Fibroblast of villous mesenchyme (primary cell): ENCODE data around the gene EME2. TPM values are rescaled to one million over a fixed set of nuclear protein-coding genes. Genes with fewer than 3 reads are reported as not detected.

Experiments
- DNase-seq: peaks from one replicate; pipeline ENCODE4 v3.0.0-alpha.2; 2010; ENCODE audit warnings: low read depth
- H3K4me3 ChIP-seq: 2 replicates; pipeline ENCODE4 v1.5.1; 2011; ENCODE audit warnings: low read depth, mild to moderate bottlenecking, low read length
- total RNA-seq: library from RNA; depleted of rRNA; stranded (reverse); fragments of >200 nt; gene quantifications from 2 replicates; pipeline ENCODE4 v1.2.3, GENCODE V29; 2012
- TF ChIP-seq, protein P1 (sequence below): IDR thresholded peaks from 2 replicates; pipeline ENCODE4 v1.5.1; 2012; ENCODE audit warnings: low read depth, mild to moderate bottlenecking, low read length; ENCODE audit not compliant: insufficient read depth

The EME2 gene
- total RNA-seq, 1 donor = 15.5 TPM

DNA sequence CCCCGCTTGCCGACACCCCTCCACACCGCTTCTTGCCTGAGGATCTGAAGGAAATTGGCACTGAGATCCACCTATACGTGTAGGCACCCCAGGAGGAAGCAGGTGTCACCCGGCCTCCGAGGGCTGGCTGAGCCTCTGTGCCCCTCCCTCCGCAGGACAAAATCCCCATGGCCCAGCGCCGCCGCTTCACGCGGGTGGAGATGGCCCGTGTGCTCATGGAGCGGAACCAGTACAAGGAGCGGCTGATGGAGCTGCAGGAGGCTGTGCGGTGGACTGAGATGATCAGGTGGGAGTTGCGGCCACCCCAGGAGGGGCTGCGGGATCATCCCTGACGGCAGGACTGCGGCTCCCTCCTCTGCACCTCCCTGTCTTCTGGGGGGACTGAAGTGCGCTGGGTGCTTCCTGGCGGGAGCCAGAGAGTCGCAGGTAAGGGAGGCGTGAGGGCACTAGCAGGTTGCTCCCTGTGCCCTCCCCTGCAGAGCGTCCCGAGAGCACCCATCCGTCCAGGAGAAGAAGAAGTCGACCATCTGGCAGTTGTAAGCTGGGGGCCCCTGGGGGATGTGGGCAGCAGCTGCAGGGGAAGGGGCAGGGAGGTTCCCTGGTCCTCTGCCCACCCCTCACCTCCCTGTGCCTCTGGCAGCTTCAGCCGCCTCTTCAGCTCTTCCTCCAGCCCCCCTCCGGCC lies 10.3 kb upstream of the EME2 start:
- TF ChIP-seq, protein P1, sequence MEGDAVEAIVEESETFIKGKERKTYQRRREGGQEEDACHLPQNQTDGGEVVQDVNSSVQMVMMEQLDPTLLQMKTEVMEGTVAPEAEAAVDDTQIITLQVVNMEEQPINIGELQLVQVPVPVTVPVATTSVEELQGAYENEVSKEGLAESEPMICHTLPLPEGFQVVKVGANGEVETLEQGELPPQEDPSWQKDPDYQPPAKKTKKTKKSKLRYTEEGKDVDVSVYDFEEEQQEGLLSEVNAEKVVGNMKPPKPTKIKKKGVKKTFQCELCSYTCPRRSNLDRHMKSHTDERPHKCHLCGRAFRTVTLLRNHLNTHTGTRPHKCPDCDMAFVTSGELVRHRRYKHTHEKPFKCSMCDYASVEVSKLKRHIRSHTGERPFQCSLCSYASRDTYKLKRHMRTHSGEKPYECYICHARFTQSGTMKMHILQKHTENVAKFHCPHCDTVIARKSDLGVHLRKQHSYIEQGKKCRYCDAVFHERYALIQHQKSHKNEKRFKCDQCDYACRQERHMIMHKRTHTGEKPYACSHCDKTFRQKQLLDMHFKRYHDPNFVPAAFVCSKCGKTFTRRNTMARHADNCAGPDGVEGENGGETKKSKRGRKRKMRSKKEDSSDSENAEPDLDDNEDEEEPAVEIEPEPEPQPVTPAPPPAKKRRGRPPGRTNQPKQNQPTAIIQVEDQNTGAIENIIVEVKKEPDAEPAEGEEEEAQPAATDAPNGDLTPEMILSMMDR = no peak
- no peak for DNase-seq
- no peak overlapping the region for H3K4me3 ChIP-seq

DNA sequence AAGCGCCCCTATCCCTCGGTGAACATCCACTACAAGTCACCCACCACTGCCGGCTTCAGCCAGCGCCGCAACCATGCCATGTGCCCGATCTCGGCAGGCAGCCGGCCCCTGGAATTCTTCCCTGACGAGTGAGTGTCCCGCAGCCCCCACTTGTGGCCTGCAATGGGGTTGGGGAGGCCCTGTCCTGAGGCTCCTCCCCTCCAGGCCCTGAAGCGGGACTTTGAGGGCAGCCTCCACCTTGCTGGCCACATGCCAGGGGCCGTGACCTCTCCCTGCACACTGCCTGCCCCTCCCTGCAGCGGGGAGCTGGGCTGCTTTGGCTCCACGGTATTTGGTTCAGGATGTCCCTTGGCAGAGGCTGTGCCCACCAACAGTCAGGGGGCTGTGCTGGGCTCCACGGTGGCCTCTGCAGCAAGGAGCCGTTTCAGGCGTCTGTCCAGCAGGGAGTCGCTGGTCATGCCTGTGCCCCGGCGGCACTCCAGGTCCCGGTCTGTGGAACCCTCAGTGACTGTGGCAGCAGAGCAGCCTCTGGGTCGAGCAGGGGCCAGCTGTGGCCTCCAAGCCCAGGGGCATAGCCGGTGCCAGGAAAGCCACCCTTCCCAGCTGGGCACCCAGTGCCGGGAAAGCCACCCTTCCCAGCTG lies 9.6 kb upstream of the EME2 start:
- H3K4me3 ChIP-seq = no peak overlapping the region
- no peak for DNase-seq
- TF ChIP-seq, protein P1 = no peak

DNA sequence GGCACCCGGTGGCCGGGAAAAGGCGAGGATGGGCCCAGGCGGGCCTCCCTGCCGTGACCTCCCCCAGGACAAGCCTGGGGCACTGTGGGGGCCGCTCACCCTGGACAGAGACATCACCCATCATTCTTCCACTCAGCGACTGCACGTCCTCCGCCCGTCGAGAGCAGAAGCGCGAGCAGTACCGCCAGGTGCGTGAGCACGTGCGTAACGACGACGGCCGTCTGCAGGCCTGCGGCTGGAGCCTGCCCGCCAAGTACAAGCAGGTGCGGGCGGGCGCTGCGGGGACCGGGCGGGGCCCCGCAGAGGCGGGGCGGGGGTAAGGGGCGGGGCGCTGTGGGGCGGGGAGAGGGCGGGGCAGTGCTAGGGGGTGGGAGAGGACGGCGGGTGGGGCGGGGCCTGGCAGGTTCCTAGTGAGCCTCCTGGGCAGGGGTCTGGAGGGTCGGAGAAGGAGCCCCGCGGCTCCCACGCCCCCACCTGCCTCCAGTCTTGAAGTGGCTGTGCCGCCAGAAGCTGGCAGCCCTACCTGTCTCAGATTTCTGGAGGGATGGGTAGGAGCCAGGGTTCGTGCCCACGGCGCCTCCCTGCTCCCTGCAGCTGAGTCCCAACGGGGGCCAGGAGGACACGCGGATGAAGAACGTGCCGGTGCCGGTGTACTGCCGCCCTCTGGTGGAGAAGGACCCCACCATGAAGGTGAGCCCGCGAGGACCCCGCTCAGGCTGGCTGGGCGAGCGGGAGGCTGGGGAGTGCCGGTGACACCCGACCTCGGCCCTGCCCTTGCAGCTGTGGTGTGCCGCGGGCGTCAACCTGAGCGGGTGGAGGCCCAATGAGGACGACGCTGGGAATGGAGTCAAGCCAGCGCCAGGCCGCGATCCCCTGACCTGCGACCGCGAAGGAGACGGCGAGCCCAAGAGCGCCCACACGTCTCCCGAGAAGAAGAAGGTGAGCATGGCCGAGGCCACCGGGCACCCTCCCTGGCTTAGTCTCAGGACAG lies 8.8 kb upstream of the EME2 start:
- TF ChIP-seq, protein P1 = peak; percentile 38
- peak; percentile 12 for DNase-seq
- H3K4me3 ChIP-seq = no peak overlapping the region

DNA sequence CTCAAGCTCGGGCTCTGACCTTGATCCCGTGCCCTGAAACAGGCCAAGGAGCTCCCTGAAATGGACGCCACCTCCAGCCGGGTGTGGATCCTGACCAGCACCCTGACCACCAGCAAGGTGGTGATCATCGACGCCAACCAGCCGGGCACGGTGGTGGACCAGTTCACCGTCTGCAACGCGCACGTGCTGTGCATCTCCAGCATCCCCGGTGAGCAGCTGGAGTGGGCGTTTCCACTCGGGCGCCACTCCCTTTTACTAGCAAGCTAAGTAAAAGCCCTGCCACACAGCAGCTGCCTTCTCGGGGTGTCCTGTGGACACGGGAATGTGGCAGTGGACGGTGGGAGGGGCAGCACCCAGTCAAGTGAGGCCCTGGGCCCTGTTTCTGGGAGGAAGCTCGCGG lies 7.6 kb upstream of the EME2 start:
- no peak for DNase-seq
- TF ChIP-seq, protein P1 = no peak
- no peak overlapping the region for H3K4me3 ChIP-seq

DNA sequence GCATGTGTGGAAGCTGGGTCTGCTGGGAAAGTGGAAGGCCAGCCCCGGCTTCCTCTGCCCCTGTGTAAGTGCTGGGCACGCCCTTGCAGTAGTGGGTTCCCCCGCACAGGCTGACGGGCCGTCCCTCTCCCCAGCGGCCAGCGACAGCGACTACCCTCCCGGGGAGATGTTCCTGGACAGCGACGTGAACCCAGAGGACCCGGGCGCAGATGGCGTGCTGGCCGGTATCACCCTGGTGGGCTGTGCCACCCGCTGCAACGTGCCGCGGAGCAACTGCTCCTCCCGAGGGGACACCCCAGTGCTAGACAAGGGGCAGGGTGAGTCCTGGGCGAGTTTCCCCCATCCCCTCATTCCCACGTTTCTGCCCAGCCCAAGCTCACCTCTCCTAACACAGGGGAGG lies 6.8 kb upstream of the EME2 start:
- no peak for DNase-seq
- TF ChIP-seq, protein P1 = no peak
- no peak overlapping the region for H3K4me3 ChIP-seq

DNA sequence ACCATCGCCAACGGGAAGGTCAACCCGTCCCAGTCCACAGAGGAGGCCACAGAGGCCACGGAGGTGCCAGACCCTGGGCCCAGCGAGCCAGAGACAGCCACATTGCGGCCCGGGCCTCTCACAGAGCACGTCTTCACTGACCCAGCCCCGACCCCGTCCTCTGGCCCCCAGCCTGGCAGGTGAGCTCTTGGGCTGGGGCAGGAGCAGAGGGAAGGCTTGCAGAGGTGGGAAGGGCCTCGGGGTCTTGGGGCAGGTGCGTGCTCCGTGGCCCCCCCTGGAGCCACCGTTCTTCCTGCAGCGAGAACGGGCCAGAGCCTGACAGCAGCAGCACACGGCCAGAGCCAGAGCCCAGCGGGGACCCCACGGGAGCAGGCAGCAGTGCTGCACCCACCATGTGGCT lies 6.4 kb upstream of the EME2 start:
- no peak for DNase-seq
- TF ChIP-seq, protein P1 = no peak
- H3K4me3 ChIP-seq = no peak overlapping the region
